Measurements from ENCODE around the gene SETD1B.

DNA sequence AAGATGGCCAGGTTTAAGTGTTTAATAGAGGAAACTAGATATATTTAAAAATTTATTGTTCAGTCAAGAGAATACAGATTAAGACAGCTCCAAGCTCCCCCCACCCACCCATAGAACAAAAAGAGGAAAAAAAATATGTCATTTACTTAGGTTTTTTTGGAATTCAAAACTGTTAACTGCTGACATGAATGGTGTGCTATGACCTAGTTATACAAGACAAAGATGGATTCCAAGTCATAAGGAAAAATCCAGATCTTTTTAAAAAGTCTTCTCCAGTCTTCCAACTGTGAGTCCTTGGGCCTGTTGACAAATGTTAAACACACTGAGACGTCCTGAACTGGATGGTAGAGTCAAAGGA, 1.3 kb upstream of the SETD1B start:
- TF ChIP-seq, protein P1, sequence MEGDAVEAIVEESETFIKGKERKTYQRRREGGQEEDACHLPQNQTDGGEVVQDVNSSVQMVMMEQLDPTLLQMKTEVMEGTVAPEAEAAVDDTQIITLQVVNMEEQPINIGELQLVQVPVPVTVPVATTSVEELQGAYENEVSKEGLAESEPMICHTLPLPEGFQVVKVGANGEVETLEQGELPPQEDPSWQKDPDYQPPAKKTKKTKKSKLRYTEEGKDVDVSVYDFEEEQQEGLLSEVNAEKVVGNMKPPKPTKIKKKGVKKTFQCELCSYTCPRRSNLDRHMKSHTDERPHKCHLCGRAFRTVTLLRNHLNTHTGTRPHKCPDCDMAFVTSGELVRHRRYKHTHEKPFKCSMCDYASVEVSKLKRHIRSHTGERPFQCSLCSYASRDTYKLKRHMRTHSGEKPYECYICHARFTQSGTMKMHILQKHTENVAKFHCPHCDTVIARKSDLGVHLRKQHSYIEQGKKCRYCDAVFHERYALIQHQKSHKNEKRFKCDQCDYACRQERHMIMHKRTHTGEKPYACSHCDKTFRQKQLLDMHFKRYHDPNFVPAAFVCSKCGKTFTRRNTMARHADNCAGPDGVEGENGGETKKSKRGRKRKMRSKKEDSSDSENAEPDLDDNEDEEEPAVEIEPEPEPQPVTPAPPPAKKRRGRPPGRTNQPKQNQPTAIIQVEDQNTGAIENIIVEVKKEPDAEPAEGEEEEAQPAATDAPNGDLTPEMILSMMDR (IDR thresholded peaks at IDR 0.05) = no peak
- TF ChIP-seq POLR2A (IDR thresholded peaks at IDR 0.05) = no peak
